MCF 10A (cell line): ENCODE data around the gene FAM200C. TPM values are rescaled to one million over a fixed set of nuclear protein-coding genes. Genes with fewer than 3 reads are reported as not detected.

Experiments used
- BruUV-seq: library from RNA; stranded (reverse); fragments of 400-500 nt; replicated peaks from 2 replicates; lab custom pipeline; 2021; lab: Mats Ljungman, UMichigan
- CTCF ChIA-PET: fragments of 300-600 bp; sonication (Branson Sonifier 250); formaldehyde crosslinking; extraction: SDS; loops from one replicate; lab custom pipeline; 2021; ENCODE audit warnings: antibody characterized with exemption, inconsistent platforms; lab: Yijun Ruan, JAX
- POLR2A ChIA-PET: fragments of 300-600, 350-650 bp; sonication (Branson Sonifier 250); formaldehyde crosslinking; extraction: SDS; loops from one replicate; lab custom pipeline; 2020; ENCODE audit warnings: antibody characterized with exemption, inconsistent platforms; lab: Yijun Ruan, JAX
- DNase-seq: peaks from one replicate; pipeline ENCODE4 v3.0.0-alpha.2; 2018; ENCODE audit not compliant: unreplicated experiment
- H3K27ac Mint-ChIP-seq: one replicate; pipeline ENCODE4 v1.8.0; 2022; ENCODE audit warnings: mild to moderate bottlenecking, low read depth, mixed read lengths; ENCODE audit not compliant: unreplicated experiment
- H3K27me3 Mint-ChIP-seq: one replicate; pipeline ENCODE4 v1.8.0; 2022; ENCODE audit warnings: mixed read lengths; ENCODE audit not compliant: insufficient read depth, unreplicated experiment
- H3K36me3 Mint-ChIP-seq: one replicate; pipeline ENCODE4 v1.8.0; 2022; ENCODE audit warnings: mild to moderate bottlenecking, moderate library complexity, mixed read lengths; ENCODE audit not compliant: insufficient read depth, unreplicated experiment
- H3K4me1 Mint-ChIP-seq: one replicate; pipeline ENCODE4 v1.8.0; 2022; ENCODE audit warnings: mixed read lengths; ENCODE audit not compliant: insufficient read depth, unreplicated experiment
- H3K4me3 Mint-ChIP-seq: one replicate; pipeline ENCODE4 v1.8.0; 2022; ENCODE audit warnings: mild to moderate bottlenecking, moderate library complexity, mixed read lengths; ENCODE audit not compliant: unreplicated experiment
- H3K9me3 Mint-ChIP-seq: one replicate; pipeline ENCODE4 v1.8.0; 2022; ENCODE audit warnings: mixed read lengths; ENCODE audit not compliant: unreplicated experiment
- intact Hi-C: fragments of 100-400 bp; cut with micrococcal nuclease; formaldehyde crosslinking; loops from 2 replicates; pipeline ENCODE4 v1.14.1; 2022
- total RNA-seq: library from RNA; stranded (reverse); gene quantifications from 2 replicates; pipeline ENCODE4 v1.2.3, GENCODE V29; 2022
- TF ChIP-seq, protein P1 (sequence below): fragments of 200-600 bp; IDR thresholded peaks from one replicate; pipeline ENCODE4 v1.8.0; 2022; ENCODE audit warnings: antibody characterized with exemption, mild to moderate bottlenecking; ENCODE audit not compliant: unreplicated experiment

FAM200C gene
- total RNA-seq, 1 experiment from 2014 or later, result 2.2 TPM

DNA sequence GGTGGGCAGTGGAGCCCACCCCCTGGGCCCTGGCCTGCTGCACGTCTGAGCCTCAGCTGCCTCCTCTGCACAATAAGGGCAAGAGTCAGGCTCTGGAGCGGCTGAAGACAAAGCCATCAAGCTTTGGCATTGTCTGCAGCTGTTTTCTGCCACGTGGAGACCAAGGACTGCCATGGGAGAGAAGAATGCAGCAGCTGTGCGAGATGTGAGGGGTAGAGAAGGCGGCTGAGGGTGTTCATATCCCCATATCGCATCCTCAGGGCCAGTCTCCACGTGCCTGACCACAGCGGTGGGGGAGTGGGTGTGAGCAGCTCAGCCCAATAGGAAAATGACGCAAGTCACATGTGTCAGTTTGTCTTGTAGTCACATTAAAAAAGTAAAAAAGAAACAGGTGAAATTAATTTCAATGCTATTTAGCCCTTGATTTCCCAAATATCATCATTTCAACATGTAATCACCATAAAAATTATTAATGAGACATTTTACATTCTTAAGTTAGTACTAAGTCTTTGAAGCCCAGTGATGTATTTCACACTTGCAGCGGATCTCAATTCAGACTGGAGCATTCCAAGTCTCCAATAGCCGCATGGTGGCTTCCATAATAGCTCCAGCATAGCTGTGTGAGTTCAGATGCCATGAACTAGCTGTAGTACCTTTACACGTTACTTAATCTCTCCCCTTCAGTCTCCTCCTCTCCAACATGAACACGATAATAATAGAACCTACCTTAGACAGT lies 36.0 kb downstream of the FAM200C start:
- POLR2A ChIA-PET, result no interaction called here
- Mint-ChIP-seq H3K36me3 (no peaks in the 10 kb centered on the region), H3K4me1 (peaks cover 7% of the 10 kb centered on the region), H3K27ac (no peak overlapping the region), H3K4me3 (no peak overlapping the region), H3K27me3 (peaks cover 1% of the 10 kb centered on the region), H3K9me3 (no peaks in the 10 kb centered on the region)
- no TSS peak for BruUV-seq
- TF ChIP-seq, protein P1, sequence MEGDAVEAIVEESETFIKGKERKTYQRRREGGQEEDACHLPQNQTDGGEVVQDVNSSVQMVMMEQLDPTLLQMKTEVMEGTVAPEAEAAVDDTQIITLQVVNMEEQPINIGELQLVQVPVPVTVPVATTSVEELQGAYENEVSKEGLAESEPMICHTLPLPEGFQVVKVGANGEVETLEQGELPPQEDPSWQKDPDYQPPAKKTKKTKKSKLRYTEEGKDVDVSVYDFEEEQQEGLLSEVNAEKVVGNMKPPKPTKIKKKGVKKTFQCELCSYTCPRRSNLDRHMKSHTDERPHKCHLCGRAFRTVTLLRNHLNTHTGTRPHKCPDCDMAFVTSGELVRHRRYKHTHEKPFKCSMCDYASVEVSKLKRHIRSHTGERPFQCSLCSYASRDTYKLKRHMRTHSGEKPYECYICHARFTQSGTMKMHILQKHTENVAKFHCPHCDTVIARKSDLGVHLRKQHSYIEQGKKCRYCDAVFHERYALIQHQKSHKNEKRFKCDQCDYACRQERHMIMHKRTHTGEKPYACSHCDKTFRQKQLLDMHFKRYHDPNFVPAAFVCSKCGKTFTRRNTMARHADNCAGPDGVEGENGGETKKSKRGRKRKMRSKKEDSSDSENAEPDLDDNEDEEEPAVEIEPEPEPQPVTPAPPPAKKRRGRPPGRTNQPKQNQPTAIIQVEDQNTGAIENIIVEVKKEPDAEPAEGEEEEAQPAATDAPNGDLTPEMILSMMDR, result no peak
- CTCF ChIA-PET, result interaction anchor here (0.6 to 2.7 kb wide), 9 partner anchors 16 to 953 kb away, joined by 3 to 14 read pairs (median 3); no protein-coding TSS in a partner anchor
- no peak for DNase-seq
- intact Hi-C loops, result no loop called here

DNA sequence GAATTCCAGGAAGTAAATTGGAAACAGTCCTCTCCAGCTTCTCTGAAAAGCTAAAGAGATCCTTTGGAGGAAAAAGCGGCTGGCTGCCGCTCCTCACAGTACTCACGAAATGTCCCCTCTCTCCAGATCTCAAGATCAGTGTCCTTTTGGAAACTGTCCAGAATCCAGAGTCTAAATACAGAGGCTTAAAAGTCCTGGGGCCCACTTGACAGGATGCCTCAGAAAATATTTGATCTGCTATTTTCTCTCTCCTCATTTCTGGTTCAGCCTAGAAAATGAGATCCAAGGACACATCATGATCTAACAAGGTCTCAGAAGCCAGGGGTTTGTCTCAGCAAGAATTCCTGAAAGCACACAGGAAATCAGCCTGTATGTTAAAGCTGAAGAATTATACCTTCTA lies 36.6 kb downstream of the FAM200C start:
- Mint-ChIP-seq H3K9me3 (no peaks in the 10 kb centered on the region), H3K36me3 (no peaks in the 10 kb centered on the region), H3K4me3 (no peak overlapping the region), H3K27me3 (no peaks in the 10 kb centered on the region), H3K4me1 (peaks cover 7% of the 10 kb centered on the region), H3K27ac (no peak overlapping the region)
- ChIA-PET CTCF (interaction anchor here (0.6 to 2.7 kb wide), 8 partner anchors 19 to 953 kb away, joined by 3 to 14 read pairs (median 3); no protein-coding TSS in a partner anchor), POLR2A (no interaction called here)
- BruUV-seq, result no TSS peak
- TF ChIP-seq, protein P1, result no peak
- intact Hi-C loops, result no loop called here
- DNase-seq, result no peak

DNA sequence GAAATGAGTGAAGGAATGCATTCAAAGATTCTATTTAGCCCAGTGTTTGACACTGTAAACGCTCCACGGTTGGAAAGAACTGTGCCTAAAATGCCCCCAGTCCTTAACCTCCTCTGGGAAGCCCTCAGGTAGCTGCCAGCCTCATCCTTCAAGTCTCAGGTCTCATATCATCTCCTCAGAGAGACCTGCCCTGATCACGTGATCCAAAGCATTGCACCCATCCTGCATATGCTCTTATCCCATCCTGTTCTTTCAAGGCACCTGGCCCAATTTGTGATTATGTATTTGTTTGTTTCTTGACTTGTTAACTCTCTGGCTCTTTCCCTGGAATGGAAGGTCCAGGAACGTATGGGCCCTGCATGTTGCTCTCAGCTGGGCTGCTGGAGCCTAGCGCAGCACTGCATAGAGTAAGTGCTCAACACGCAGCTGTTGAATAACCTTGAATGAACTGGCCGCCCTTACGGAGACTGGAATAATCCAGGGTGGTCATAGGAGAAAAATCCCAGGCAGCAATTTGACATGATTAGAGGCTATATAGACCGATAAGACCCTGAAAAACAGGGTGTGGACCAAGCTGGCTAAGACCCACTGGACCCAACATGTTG lies 38.1 kb downstream of the FAM200C start:
- Mint-ChIP-seq H3K36me3 (no peaks in the 10 kb centered on the region), H3K27me3 (no peaks in the 10 kb centered on the region), H3K9me3 (no peaks in the 10 kb centered on the region), H3K27ac (no peak overlapping the region), H3K4me3 (no peak overlapping the region), H3K4me1 (peaks cover 7% of the 10 kb centered on the region)
- BruUV-seq, result no TSS peak
- POLR2A ChIA-PET, result interaction anchor here (0.6 kb wide), 1 partner anchor 346 kb away, joined by 3 read pairs; no protein-coding TSS in a partner anchor
- CTCF ChIA-PET, result interaction anchor here (0.5 to 1.4 kb wide), 4 partner anchors 16 to 163 kb away, joined by 3 to 6 read pairs (median 3); no protein-coding TSS in a partner anchor
- TF ChIP-seq, protein P1, result no peak
- intact Hi-C loops, result no loop called here
- no peak for DNase-seq

DNA sequence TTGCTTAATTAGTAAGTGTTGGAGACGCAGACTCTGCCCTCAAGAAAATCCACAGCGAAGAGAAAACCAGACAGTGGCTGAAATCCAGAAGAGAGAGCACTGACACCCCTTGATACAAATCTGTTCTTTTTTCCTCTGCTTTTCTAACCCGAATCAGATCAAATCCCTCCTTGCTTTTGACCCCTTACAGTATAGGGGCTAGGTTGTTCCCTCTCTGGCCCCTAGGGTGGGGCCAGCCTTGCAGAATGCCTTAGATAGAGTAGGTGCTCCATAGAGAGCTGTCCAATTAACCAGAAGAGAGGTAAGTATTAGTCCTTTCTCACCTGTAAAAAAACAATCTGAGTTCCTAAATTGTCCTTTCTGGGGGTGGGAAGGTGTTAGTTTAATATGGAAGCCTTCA lies 39.5 kb downstream of the FAM200C start:
- H3K9me3 Mint-ChIP-seq, result no peaks in the 10 kb centered on the region
- intact Hi-C loops, result no loop called here
- H3K27ac Mint-ChIP-seq, result no peak overlapping the region
- DNase-seq, result no peak
- H3K27me3 Mint-ChIP-seq, result no peaks in the 10 kb centered on the region
- H3K4me3 Mint-ChIP-seq, result no peak overlapping the region
- BruUV-seq, result no TSS peak
- peaks cover 7% of the 10 kb centered on the region for H3K4me1 Mint-ChIP-seq
- CTCF ChIA-PET, result interaction anchor here (0.7 to 4.3 kb wide), 8 partner anchors 12 to 338 kb away, joined by 3 to 25 read pairs (median 3); no protein-coding TSS in a partner anchor
- H3K36me3 Mint-ChIP-seq, result no peaks in the 10 kb centered on the region
- TF ChIP-seq, protein P1, result no peak
- POLR2A ChIA-PET, result no interaction called here
